HG03565 (cell line): ENCODE results near the gene DBX2.
"Not testable (repeated sequence)": the region's sequence is repeated elsewhere in the genome, so short reads cannot be mapped to it uniquely, and the experiment has no call there.

ENCODE experiments used
- ATAC-seq: cut with Tn5 transposase; IDR thresholded peaks from one replicate; pipeline ENCODE4 v1.9.1; 2021; ENCODE audit warnings: mild to moderate bottlenecking, moderate library complexity; ENCODE audit not compliant: unreplicated experiment

DBX2 gene

DNA sequence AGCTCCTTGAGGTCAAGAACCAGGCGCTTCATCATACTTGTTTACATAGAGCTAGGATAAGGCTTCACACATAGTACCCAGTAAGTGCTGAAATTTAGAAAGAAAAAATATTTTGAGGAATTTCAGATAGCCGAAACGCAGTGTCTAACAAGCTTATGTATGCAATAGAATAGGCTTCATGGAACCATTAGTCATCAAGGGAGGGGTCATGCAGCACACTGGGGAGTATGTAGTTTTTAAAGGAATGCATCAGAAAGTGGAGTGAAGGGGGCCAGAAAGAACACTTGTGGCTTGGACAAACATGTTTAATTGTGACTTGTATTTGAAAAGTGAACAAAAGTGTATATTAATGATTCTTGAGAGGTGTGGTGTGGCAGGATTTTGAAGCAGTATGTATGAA, 38.1 kb downstream of the DBX2 start:
- ATAC-seq, result no peak

DNA sequence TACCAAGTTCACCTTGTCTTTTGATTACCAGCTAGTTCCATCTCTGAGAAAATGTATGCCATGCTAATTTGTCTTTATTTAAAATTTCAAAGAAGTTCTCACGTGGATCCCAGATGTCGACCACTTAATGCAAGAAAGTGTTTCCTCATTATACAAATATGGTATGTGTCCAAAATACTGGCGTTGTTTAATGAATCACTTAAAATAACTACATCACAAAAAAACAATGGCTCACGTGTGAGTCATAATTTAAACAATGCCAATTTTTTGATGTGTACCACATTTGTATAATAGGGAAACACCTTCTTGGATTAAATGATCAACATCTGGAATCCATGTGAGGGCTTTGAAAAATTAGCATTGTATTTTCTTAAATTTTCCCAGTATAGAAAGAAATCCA, 40.8 kb downstream of the DBX2 start:
- no peak for ATAC-seq

DNA sequence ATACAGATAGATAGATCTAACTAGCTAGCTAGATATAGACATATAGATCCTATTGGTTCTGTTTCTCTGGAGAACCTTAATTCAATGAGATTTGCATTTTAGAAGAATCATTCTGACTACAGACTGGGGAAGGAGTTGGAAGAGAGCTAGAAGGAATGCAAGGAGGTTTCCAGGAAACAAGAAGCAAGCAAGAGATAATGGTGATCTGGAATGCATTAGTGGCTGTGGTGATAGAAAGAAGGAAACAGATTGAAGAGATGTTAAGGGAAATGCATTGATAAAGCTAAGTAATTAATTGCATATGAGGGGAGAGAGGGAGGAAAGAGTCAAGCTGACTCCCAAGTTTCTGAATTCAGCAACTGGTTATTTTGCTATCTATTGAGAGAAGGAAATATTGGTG, 42.7 kb downstream of the DBX2 start:
- ATAC-seq, result no peak

DNA sequence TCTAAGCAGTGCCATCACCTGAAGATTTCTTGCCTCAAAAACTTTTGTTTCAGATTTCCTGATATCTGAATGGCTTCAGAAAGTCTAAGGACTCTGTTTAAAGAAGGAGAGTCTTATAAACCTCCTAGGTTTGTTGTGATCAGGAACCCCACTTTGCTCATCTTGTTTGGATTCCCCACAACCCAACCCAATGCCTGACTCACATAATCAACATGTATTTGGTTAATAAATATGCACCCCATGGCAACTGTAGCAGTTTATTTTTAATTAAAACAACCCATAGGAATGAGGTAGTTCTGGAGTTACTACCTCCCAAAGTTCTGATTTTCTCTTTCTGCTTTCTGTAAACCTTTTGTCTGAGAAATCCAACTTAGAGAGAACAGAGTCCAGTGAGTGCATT, 51.5 kb downstream of the DBX2 start:
- no peak for ATAC-seq

DNA sequence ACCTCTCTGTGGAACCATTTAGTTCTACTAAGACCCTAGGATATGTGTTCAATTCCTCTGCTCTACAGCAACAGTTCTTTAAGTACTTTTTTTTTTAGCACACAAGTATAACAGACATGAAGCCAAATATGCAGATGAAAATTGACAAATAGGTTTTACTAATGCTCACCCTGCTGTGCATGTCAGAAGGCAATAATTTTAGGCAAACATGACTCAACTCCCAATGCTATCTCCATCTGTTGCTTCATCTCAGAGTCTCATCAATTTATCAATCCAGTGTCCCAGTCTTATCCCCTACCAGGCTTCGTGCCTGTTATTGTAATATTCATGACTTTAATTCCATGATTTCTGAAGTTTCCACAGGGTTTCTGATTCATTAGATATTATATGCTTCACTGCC, 57.7 kb downstream of the DBX2 start:
- ATAC-seq, result no peak

DNA sequence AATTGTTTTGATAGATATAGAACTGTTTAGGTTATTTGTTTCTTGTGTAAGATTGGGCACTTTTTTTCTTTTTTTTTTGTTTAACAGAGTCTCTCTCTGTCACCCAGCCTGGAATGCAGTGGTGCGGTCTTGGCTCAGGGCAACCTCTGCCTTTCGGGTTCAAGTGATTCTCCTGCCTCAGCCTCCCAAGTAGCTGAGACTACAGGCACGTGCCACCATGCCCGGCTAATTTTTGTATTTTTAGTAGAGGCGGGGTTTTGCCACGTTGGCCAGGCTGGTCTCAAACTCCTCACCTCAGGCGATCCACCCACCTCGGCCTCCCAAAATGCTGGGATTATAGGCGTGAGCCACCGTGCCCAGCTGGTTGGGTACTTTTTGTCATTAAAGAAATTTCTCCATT, 66.0 kb downstream of the DBX2 start:
- not testable (repeated sequence) for ATAC-seq

DNA sequence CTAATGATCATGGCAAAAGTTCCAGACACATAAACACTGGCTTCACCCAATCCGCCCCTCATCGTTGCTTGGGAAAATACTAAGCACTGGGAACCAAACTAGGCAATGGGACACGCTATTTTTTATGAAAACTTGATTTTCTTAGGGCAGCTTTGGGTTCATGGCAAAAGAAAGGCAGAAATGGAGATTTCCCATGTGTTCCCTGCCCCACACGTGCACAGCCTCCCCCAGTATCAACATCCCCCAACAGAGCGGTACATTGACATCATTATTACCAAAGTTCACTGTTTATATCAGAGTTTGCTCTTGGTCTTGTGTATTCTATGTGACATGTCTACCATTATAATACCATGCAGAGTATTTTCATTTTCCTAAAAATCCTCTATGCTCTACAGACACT, 71.0 kb downstream of the DBX2 start:
- ATAC-seq, result no peak

DNA sequence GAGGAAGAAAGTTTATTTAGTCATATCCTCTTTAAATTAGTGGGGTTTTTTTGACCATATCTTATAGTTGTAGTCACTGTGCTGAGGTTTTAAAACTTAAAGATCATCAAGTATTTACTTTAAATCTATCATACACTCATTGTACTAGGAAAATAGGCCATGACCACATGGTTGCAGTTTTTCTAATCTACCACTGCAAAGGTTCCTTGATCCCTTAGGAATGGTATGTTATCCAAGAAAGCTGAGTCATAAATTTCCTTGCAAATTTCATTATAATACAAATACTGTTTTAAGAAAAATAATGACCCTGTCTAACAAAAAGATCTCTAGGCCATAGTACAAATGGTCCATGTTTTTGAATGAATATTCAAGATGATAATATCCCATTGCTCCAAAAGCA, 74.7 kb downstream of the DBX2 start:
- no peak for ATAC-seq

DNA sequence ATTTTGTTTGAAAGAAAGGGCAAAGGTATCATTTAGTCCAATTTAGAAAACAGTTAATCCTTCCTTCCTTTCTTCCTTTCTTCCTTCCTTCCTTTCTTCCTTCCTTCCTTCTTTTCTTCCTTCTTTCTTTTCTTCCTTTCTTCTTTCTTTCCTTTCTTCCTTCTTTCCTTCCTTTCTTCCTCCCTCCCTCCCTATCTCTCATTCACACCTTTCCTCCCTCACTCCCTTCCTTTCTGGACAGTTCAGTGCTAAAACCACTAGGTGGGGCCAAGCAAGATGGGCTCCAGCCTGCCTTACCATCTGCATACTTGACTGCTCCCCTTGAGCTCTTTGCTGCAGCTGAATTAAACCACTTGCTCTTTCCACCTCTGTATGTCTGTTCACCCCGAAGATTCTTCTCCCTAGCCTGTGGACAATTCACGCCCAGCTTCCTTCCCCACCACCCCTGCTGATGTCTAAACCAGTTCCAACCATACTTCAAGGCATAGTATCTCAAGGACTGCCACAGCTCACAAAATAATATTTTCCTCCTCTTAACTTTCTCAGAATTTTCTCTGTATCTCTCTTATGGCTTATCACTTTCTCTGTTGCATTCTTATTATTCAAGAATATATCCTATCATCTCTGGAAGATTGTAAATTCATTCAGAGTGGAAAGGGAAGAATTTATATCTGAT, 78.0 kb downstream of the DBX2 start:
- ATAC-seq, result no peak

DNA sequence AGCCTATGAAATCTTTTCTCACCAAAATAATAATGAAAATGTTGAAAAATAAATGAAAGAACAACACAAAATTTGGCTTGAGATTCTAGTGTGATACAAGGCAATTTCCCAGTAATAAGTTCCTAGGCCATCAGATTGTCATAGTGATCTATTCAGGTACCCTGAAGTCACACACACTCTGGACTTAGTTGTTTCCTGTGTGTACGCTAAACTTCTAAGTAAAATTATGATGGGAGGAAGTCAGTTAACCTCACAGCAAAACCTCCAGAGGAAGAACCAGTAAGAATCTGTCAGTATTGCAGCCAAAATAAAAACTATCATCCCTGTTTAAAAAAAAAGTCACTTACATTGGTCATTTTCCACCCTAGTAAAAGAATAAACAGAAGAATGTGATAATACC, 81.9 kb downstream of the DBX2 start:
- no peak for ATAC-seq
